HEK293 (cell line): ENCODE results near the gene SIDT1.

ENCODE experiments used
- CTCF ChIA-PET: fragments of 350-600 bp; formaldehyde crosslinking; extraction: SDS; loops from one replicate; lab custom pipeline; 2021; ENCODE audit warnings: antibody characterized with exemption; lab: Yijun Ruan, JAX
- POLR2A ChIA-PET: fragments of 300-600 bp; formaldehyde crosslinking; extraction: SDS; loops from one replicate; lab custom pipeline; 2020; ENCODE audit warnings: antibody characterized with exemption, inconsistent platforms; lab: Yijun Ruan, JAX
- H3K27ac ChIP-seq: fragments of 200-500 bp; sonication (Bioruptor generic); 2 replicates; pipeline ENCODE4 v1.5.1; 2014; ENCODE audit warnings: low read depth, low read length, control low read depth, inconsistent platforms; ENCODE audit errors: extremely low read depth
- H3K36me3 ChIP-seq, 2 experiments: fragments of 200-500 bp in 1 of 2; sonication (Bioruptor generic) in 1 of 2; 1 replicate in 1 of 2; 2 replicates in 1 of 2; pipeline ENCODE4 v1.5.1; 2014 to 2017; ENCODE audit warnings: inconsistent platforms in 2 of 2, low read length in 2 of 2; ENCODE audit not compliant: control insufficient read depth in 2 of 2, insufficient read depth in 1 of 2
- H3K4me1 ChIP-seq: fragments of 200-500 bp; sonication (Bioruptor generic); 2 replicates; pipeline ENCODE4 v1.5.1; 2014; ENCODE audit warnings: mild to moderate bottlenecking, low read length, inconsistent platforms; ENCODE audit not compliant: control insufficient read depth, insufficient read depth
- H3K4me3 ChIP-seq: 2 replicates; pipeline ENCODE4 v1.5.1; 2011; ENCODE audit warnings: low read depth, mild to moderate bottlenecking, control low read depth, low read length, moderate library complexity
- H3K9me3 ChIP-seq: fragments of 200-500 bp; sonication (Bioruptor generic); 2 replicates; pipeline ENCODE4 v1.5.1; 2014; ENCODE audit warnings: low read depth, low read length, inconsistent platforms; ENCODE audit not compliant: control insufficient read depth, insufficient read depth
- FEZF1 ChIP-seq: fragments of 450-650 bp; formaldehyde crosslinking; IDR thresholded peaks from 2 replicates; pipeline ENCODE4 v1.5.1; 2016; ENCODE audit warnings: missing biosample characterization, missing genetic modification characterization
- GLIS1 ChIP-seq: fragments of 450-650 bp; formaldehyde crosslinking; IDR thresholded peaks from 2 replicates; pipeline ENCODE4 v1.5.1; 2016; ENCODE audit warnings: missing biosample characterization, missing genetic modification characterization
- IKZF3 ChIP-seq: fragments of 450-650 bp; IDR thresholded peaks from 2 replicates; pipeline ENCODE4 v1.5.0; 2018; ENCODE audit warnings: missing biosample characterization, mild to moderate bottlenecking, missing genetic modification characterization, moderate library complexity
- KLF16 ChIP-seq: fragments of 450-650 bp; formaldehyde crosslinking; IDR thresholded peaks from 2 replicates; pipeline ENCODE4 v1.5.1; 2017; ENCODE audit warnings: missing biosample characterization, missing genetic modification characterization
- KLF8 ChIP-seq: fragments of 450-650 bp; formaldehyde crosslinking; IDR thresholded peaks from 2 replicates; pipeline ENCODE4 v1.5.1; 2016; ENCODE audit warnings: missing biosample characterization, missing genetic modification characterization
- SALL2 ChIP-seq: fragments of 450-650 bp; formaldehyde crosslinking; IDR thresholded peaks from 2 replicates; pipeline ENCODE4 v1.5.0; 2017; ENCODE audit warnings: missing biosample characterization, mild to moderate bottlenecking, missing genetic modification characterization, borderline replicate concordance
- TRIM28 ChIP-seq: IDR thresholded peaks from 2 replicates; pipeline ENCODE4 v1.6.1; 2011; ENCODE audit warnings: low read length, control low read depth, borderline replicate concordance
- WT1 ChIP-seq: fragments of 450-650 bp; formaldehyde crosslinking; IDR thresholded peaks from 2 replicates; pipeline ENCODE4 v1.5.1; 2016; ENCODE audit warnings: missing biosample characterization, missing genetic modification characterization
- ZBTB1 ChIP-seq: fragments of 450-650 bp; formaldehyde crosslinking; IDR thresholded peaks from 2 replicates; pipeline ENCODE4 v1.5.1; 2016; ENCODE audit warnings: missing biosample characterization, missing genetic modification characterization
- ZNF132 ChIP-seq: fragments of 450-650 bp; formaldehyde crosslinking; IDR thresholded peaks from 2 replicates; pipeline ENCODE4 v1.5.1; 2017; ENCODE audit warnings: missing biosample characterization, missing genetic modification characterization, borderline replicate concordance
- ZNF239 ChIP-seq: fragments of 450-650 bp; formaldehyde crosslinking; IDR thresholded peaks from 2 replicates; pipeline ENCODE4 v1.5.1; 2016; ENCODE audit warnings: missing biosample characterization, missing genetic modification characterization
- ZNF266 ChIP-seq: fragments of 450-650 bp; formaldehyde crosslinking; IDR thresholded peaks from 2 replicates; pipeline ENCODE4 v1.5.1; 2016; ENCODE audit warnings: missing biosample characterization, missing genetic modification characterization, low read depth
- ZNF324 ChIP-seq: fragments of 450-650 bp; formaldehyde crosslinking; IDR thresholded peaks from 2 replicates; pipeline ENCODE4 v1.5.1; 2016; ENCODE audit warnings: missing biosample characterization, missing genetic modification characterization
- ZNF335 ChIP-seq: fragments of 450-650 bp; formaldehyde crosslinking; conservative IDR thresholded peaks from 2 replicates; pipeline ENCODE4 v1.5.1; 2016; ENCODE audit warnings: missing biosample characterization, missing genetic modification characterization
- ZNF37A ChIP-seq: fragments of 450-650 bp; IDR thresholded peaks from 2 replicates; pipeline ENCODE4 v1.5.1; 2018; ENCODE audit warnings: missing biosample characterization, missing genetic modification characterization
- ZNF404 ChIP-seq: fragments of 450-650 bp; formaldehyde crosslinking; IDR thresholded peaks from 2 replicates; pipeline ENCODE4 v1.5.1; 2017; ENCODE audit warnings: missing biosample characterization, missing genetic modification characterization
- ZNF416 ChIP-seq: fragments of 450-650 bp; formaldehyde crosslinking; IDR thresholded peaks from 2 replicates; pipeline ENCODE4 v1.5.1; 2016; ENCODE audit warnings: missing biosample characterization, missing genetic modification characterization
- ZNF426 ChIP-seq: fragments of 450-650 bp; formaldehyde crosslinking; IDR thresholded peaks from 2 replicates; pipeline ENCODE4 v1.5.1; 2017; ENCODE audit warnings: missing biosample characterization, missing genetic modification characterization, mild to moderate bottlenecking, inconsistent platforms, moderate library complexity
- ZNF501 ChIP-seq: fragments of 450-650 bp; formaldehyde crosslinking; IDR thresholded peaks from 2 replicates; pipeline ENCODE4 v1.5.1; 2016; ENCODE audit warnings: missing biosample characterization, missing genetic modification characterization
- ZNF514 ChIP-seq: fragments of 450-650 bp; formaldehyde crosslinking; IDR thresholded peaks from 2 replicates; pipeline ENCODE4 v1.5.1; 2016; ENCODE audit warnings: missing biosample characterization, missing genetic modification characterization
- ZNF555 ChIP-seq: fragments of 450-650 bp; formaldehyde crosslinking; conservative IDR thresholded peaks from 2 replicates; pipeline ENCODE4 v1.5.1; 2017; ENCODE audit warnings: missing biosample characterization, mild to moderate bottlenecking, missing genetic modification characterization, inconsistent platforms
- ZNF777 ChIP-seq: fragments of 450-650 bp; formaldehyde crosslinking; IDR thresholded peaks from 2 replicates; pipeline ENCODE4 v1.5.1; 2017; ENCODE audit warnings: missing biosample characterization, missing genetic modification characterization, borderline replicate concordance
- TF ChIP-seq, protein P1 (sequence below): fragments of 450-650 bp; formaldehyde crosslinking; IDR thresholded peaks from 2 replicates; pipeline ENCODE4 v1.5.1; 2016; ENCODE audit warnings: missing biosample characterization, missing genetic modification characterization
- TF ChIP-seq, protein P2 (sequence below): fragments of 450-650 bp; formaldehyde crosslinking; IDR thresholded peaks from 2 replicates; pipeline ENCODE4 v1.5.1; 2016; ENCODE audit warnings: missing biosample characterization, missing genetic modification characterization, borderline replicate concordance
- TF ChIP-seq, protein P3 (sequence below): fragments of 450-650 bp; formaldehyde crosslinking; IDR thresholded peaks from 2 replicates; pipeline ENCODE4 v1.5.1; 2016; ENCODE audit warnings: missing biosample characterization, missing genetic modification characterization
- TF ChIP-seq, protein P4 (sequence below): fragments of 450-650 bp; formaldehyde crosslinking; IDR thresholded peaks from 2 replicates; pipeline ENCODE4 v1.5.1; 2016; ENCODE audit warnings: missing biosample characterization, missing genetic modification characterization, low read depth

Gene SIDT1

DNA sequence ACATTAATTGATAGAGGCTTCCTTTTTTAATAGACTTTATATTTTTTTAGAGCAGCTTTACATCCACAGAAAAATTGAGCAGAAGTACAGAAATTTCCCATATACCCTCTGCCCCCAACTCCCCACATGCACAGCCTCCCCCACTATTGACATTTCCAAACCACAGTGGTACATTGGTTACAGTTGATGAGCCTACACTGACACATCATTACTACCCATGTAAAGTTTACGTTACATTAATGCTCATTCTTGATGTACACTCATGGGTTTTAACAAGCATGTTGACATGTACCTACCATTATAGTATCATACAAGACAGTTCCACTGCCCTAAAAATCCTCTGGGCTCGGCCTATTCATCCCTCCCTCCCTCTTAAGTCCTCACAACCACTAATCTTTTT lies 85.4 kb downstream of the SIDT1 start:
- Histone ChIP-seq H3K4me3 (no peak overlapping the region), H3K9me3 (no peaks in the 10 kb centered on the region), H3K4me1 (no peaks in the 10 kb centered on the region), H3K27ac (no peak overlapping the region), H3K36me3 (no peaks in the 10 kb centered on the region)
- TF ChIP-seq ZNF37A (no peak), ZNF501 (tag by site-specific recombination) (no peak), ZNF777 (tag by site-specific recombination) (no peak), ZNF335 (tag by site-specific recombination) (no peak), WT1 (tag by site-specific recombination) (no peak), ZNF266 (no peak)
- CTCF ChIA-PET: interaction anchor here (0.9 kb wide), 1 partner anchor 124 kb away, joined by 3 read pairs; no protein-coding TSS in a partner anchor
- POLR2A ChIA-PET: no interaction called here

DNA sequence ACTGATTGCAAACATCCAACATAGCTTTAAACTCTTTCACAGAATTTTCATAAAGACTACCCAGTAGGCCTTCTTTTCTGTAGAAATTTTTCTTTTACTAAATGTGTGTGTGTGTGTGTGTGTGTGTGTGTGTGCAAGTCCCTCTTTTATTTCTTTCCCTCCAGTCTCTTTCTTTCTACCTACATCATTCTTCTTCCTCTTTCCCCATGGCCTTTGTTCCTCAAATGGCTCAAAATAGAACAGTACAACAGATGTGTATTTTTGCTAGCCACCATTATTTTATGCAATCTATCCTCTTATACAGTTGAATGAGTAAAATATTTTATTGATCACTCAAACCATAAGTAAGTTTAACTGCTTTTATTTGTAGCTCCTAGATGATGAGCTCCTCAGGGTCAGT lies 87.7 kb downstream of the SIDT1 start:
- no peak overlapping the region for H3K27ac ChIP-seq
- no peaks in the 10 kb centered on the region for H3K36me3 ChIP-seq
- ChIA-PET CTCF (interaction anchor here (0.6 kb wide), 1 partner anchor 21 kb away, joined by 4 read pairs; no protein-coding TSS in a partner anchor), POLR2A (no interaction called here)
- H3K4me1 ChIP-seq: no peaks in the 10 kb centered on the region
- H3K9me3 ChIP-seq: no peaks in the 10 kb centered on the region
- H3K4me3 ChIP-seq: no peak overlapping the region
- no peak for TF ChIP-seq ZNF514
- TF ChIP-seq, protein P1, sequence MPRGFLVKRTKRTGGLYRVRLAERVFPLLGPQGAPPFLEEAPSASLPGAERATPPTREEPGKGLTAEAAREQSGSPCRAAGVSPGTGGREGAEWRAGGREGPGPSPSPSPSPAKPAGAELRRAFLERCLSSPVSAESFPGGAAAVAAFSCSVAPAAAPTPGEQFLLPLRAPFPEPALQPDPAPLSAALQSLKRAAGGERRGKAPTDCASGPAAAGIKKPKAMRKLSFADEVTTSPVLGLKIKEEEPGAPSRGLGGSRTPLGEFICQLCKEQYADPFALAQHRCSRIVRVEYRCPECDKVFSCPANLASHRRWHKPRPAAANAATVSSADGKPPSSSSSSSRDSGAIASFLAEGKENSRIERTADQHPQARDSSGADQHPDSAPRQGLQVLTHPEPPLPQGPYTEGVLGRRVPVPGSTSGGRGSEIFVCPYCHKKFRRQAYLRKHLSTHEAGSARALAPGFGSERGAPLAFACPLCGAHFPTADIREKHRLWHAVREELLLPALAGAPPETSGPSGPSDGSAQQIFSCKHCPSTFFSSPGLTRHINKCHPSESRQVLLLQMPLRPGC (tag by site-specific recombination): no peak
- TF ChIP-seq ZNF426 (tag by site-specific recombination): no peak
- TF ChIP-seq IKZF3 (tag by site-specific recombination): no peak
- no peak for TF ChIP-seq ZNF416 (tag by site-specific recombination)
- TF ChIP-seq KLF8: no peak
- no peak for TF ChIP-seq ZNF132 (tag by site-specific recombination)
- TF ChIP-seq FEZF1 (tag by site-specific recombination): no peak
- TF ChIP-seq, protein P2, sequence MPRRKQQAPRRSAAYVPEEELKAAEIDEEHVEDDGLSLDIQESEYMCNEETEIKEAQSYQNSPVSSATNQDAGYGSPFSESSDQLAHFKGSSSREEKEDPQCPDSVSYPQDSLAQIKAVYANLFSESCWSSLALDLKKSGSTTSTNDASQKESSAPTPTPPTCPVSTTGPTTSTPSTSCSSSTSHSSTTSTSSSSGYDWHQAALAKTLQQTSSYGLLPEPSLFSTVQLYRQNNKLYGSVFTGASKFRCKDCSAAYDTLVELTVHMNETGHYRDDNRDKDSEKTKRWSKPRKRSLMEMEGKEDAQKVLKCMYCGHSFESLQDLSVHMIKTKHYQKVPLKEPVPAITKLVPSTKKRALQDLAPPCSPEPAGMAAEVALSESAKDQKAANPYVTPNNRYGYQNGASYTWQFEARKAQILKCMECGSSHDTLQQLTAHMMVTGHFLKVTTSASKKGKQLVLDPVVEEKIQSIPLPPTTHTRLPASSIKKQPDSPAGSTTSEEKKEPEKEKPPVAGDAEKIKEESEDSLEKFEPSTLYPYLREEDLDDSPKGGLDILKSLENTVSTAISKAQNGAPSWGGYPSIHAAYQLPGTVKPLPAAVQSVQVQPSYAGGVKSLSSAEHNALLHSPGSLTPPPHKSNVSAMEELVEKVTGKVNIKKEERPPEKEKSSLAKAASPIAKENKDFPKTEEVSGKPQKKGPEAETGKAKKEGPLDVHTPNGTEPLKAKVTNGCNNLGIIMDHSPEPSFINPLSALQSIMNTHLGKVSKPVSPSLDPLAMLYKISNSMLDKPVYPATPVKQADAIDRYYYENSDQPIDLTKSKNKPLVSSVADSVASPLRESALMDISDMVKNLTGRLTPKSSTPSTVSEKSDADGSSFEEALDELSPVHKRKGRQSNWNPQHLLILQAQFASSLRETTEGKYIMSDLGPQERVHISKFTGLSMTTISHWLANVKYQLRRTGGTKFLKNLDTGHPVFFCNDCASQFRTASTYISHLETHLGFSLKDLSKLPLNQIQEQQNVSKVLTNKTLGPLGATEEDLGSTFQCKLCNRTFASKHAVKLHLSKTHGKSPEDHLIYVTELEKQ (tag by site-specific recombination): no peak
- TF ChIP-seq ZBTB1: no peak
- no peak for TF ChIP-seq ZNF404 (tag by site-specific recombination)
- TF ChIP-seq ZNF324 (tag by site-specific recombination): no peak
- TF ChIP-seq ZNF777 (tag by site-specific recombination): no peak
- no peak for TF ChIP-seq ZNF239 (tag by site-specific recombination)
- TF ChIP-seq ZNF555: no peak

DNA sequence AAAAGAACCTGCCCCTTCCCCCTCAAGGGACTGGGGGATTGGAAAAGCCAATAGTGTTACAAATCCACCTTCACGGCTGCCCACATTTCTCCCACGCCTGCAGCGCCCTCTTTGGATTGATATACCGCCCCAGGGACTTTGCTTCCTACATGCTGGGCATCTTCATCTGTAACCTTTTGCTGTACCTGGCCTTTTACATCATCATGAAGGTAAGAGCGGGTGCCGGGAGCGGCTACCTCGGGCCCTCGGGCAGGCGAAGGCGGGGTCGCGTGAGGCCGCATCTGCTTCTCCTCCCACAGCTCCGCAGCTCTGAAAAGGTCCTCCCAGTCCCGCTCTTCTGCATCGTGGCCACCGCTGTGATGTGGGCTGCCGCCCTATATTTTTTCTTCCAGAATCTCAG lies 91.0 kb downstream of the SIDT1 start:
- no peaks in the 10 kb centered on the region for H3K9me3 ChIP-seq
- H3K4me3 ChIP-seq: no peak overlapping the region
- no peak overlapping the region for H3K27ac ChIP-seq
- no peaks in the 10 kb centered on the region for H3K4me1 ChIP-seq
- H3K36me3 ChIP-seq: no peaks in the 10 kb centered on the region
- ChIA-PET POLR2A (no interaction called here), CTCF (no interaction called here)
- no peak for TF ChIP-seq GLIS1
- no peak for TF ChIP-seq SALL2 (tag by site-specific recombination)
- TF ChIP-seq, protein P3, sequence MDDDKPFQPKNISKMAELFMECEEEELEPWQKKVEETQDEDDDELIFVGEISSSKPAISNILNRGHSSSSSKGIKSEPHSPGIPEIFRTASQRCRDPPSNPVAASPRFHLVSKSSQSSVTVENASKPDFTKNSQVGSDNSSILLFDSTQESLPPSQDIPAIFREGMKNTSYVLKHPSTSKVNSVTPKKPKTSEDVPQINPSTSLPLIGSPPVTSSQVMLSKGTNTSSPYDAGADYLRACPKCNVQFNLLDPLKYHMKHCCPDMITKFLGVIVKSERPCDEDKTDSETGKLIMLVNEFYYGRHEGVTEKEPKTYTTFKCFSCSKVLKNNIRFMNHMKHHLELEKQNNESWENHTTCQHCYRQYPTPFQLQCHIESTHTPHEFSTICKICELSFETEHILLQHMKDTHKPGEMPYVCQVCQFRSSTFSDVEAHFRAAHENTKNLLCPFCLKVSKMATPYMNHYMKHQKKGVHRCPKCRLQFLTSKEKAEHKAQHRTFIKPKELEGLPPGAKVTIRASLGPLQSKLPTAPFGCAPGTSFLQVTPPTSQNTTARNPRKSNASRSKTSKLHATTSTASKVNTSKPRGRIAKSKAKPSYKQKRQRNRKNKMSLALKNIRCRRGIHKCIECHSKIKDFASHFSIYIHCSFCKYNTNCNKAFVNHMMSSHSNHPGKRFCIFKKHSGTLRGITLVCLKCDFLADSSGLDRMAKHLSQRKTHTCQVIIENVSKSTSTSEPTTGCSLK (tag by site-specific recombination): no peak
- TF ChIP-seq, protein P4, sequence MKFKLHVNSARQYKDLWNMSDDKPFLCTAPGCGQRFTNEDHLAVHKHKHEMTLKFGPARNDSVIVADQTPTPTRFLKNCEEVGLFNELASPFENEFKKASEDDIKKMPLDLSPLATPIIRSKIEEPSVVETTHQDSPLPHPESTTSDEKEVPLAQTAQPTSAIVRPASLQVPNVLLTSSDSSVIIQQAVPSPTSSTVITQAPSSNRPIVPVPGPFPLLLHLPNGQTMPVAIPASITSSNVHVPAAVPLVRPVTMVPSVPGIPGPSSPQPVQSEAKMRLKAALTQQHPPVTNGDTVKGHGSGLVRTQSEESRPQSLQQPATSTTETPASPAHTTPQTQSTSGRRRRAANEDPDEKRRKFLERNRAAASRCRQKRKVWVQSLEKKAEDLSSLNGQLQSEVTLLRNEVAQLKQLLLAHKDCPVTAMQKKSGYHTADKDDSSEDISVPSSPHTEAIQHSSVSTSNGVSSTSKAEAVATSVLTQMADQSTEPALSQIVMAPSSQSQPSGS (tag by site-specific recombination): no peak
- TF ChIP-seq KLF16 (tag by site-specific recombination): no peak
- no peak for TF ChIP-seq TRIM28
